ENCODE data around the gene GFOD2. TPM values are rescaled to one million over a fixed set of nuclear protein-coding genes. Genes with fewer than 3 reads are reported as not detected.

GFOD2 gene
- total and polyA plus RNA-seq, 2 of the 13 experiments (the other 11 are each of a cell fraction or from before 2014, with no cell fraction given) = 11.1 to 17.2 TPM

DNA sequence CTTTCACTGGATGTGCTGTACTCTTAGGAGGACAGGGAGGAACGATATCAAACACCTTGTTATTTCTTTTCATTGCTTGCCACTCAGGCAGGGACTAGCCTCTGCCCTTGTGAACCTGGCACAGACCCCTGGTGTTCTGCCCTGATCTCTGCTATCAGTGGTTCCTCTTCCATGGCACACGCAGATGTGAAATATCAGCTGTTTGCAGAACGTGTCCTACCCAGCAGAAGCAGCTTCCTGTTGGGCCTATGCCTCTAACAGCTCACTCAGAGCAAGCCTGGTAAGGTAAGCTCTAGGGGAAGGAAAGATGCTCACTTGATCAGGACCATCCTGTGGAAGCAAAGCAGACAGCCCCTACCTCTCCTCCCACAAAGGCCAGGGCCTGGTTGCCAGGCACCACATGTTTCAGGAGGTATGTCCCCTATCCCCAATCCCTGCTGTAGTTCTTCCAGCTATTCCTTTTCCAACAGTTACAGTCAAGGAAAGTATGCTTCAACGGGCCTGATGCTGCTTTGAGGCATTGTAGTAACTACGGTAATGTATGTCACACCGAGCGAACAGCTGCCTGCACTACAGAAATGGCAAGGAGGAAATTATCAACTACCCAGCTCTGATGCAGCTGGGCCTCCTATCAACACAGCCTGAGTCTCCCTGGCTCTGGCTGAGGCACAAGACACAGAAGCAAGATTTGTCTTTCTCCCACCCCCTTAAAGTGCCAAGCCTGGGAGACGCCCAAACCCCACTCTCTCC lies 41.3 kb upstream of the GFOD2 start (continued):
- TF ChIP-seq SMC3 (IDR thresholded peaks at IDR 0.05; ENCODE audit: low read length) (no peak), ATAD3A (CRISPR knock-in tag; IDR thresholded peaks at IDR 0.05) (no peak)

- Histone ChIP-seq H3K4me1 (ENCODE audit: insufficient read depth, low read length) (no peaks in the 10 kb centered on the region), H3K4me3 (replicated peaks in 1 of 3; ENCODE audit: insufficient read depth in 1 of 3, low read depth in 2 of 3, low read length in 3 of 3) (no peak overlapping the region), H3K27ac (ENCODE audit: extremely low read length, insufficient read depth, low read length) (no peak overlapping the region), H3K9me3 (ENCODE audit: low read length) (no peaks in the 10 kb centered on the region), H4K20me1 (ENCODE audit: insufficient read depth, low read length) (0 out of 2 replicates have a peak, but pooled peaks cover 5% of the 10 kb centered on the region), H3K36me3 (replicated peaks in 1 of 2; ENCODE audit: control insufficient read depth in 1 of 2, insufficient read depth in 2 of 2, low read length in 2 of 2) (peaks cover 13 to 37% of the 10 kb centered on the region in 2 experiments; a peak in 3 of 5 replicates), H3K4me2 (ENCODE audit: low read depth, low read length) (no peak overlapping the region), H3K27me3 (ENCODE audit: control insufficient read depth in 1 of 2, insufficient read depth in 2 of 2, low read length in 2 of 2) (no peaks in the 10 kb centered on the region), H2AFZ (ENCODE audit: low read length) (no peak overlapping the region), H3K79me2 (ENCODE audit: insufficient read depth, low read length) (no peaks in the 10 kb centered on the region), H3K9ac (ENCODE audit: insufficient read depth, low read depth, low read length) (no peak overlapping the region)
- WGBS (ENCODE audit: low lambda C conversion rate) = 86% methylated on average over 7 of the region's 7 CpGs
- DNase-seq (ENCODE audit: low spot score) (no peak), FAIRE-seq (no peak), ATAC-seq (no peak)
- BruUV-seq (replicated peaks) = no TSS peak
- POLR2A ChIA-PET = no interaction called here
- CTCF ChIA-PET (ENCODE audit: low intra/inter-chr PET ratio, low total read pairs) = no interaction called here
- in situ Hi-C loops (cut with HindIII; ENCODE audit: extremely low pct_ligation_motif_present, low pct_unique_long_range_greater_than_20kb) = no loop called here
- intact Hi-C loops (cut with micrococcal nuclease; ENCODE audit: unreplicated experiment) = no loop called here
- TF ChIP-seq ZNF224 (CRISPR knock-in tag; IDR thresholded peaks at IDR 0.05) (no peak), KDM4B (CRISPR knock-in tag; IDR thresholded peaks at IDR 0.05) (no peak), HMGA1 (CRISPR knock-in tag; conservative IDR thresholded peaks at IDR 0.05) (no peak), ZNF646 (CRISPR knock-in tag; IDR thresholded peaks at IDR 0.05) (no peak), ZBTB37 (CRISPR knock-in tag; IDR thresholded peaks at IDR 0.05) (no peak), ZNF672 (CRISPR knock-in tag; IDR thresholded peaks at IDR 0.05) (no peak), ZNF317 (CRISPR knock-in tag; IDR thresholded peaks at IDR 0.05) (no peak), ZNF709 (CRISPR knock-in tag; IDR thresholded peaks at IDR 0.05) (no peak), IRX3 (CRISPR knock-in tag; IDR thresholded peaks at IDR 0.05; ENCODE audit: borderline replicate concordance, low read depth) (no peak), FOXK1 (CRISPR knock-in tag; IDR thresholded peaks at IDR 0.05; ENCODE audit: borderline replicate concordance, low read depth) (no peak)
- TF ChIP-seq, protein P1, sequence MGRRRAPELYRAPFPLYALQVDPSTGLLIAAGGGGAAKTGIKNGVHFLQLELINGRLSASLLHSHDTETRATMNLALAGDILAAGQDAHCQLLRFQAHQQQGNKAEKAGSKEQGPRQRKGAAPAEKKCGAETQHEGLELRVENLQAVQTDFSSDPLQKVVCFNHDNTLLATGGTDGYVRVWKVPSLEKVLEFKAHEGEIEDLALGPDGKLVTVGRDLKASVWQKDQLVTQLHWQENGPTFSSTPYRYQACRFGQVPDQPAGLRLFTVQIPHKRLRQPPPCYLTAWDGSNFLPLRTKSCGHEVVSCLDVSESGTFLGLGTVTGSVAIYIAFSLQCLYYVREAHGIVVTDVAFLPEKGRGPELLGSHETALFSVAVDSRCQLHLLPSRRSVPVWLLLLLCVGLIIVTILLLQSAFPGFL (CRISPR knock-in tag; IDR thresholded peaks at IDR 0.05) = no peak
Observed at GRCh38 chr16:67758966-67759365, 39.9 kb upstream of the GFOD2 start.
